BE2C (cell line): Measurements from ENCODE around the gene ATP2B1.

Experiments used
- DNase-seq: peaks from one replicate; pipeline ENCODE4 v3.0.0-alpha.2; 2020
- H3K27me3 ChIP-seq: fragments of 250-450 bp; sonication (Bioruptor Pico); 2 replicates; pipeline ENCODE4 v1.5.1; 2020; ENCODE audit warnings: mild to moderate bottlenecking
- H3K36me3 ChIP-seq: fragments of 250-450 bp; sonication (Bioruptor Pico); 2 replicates; pipeline ENCODE4 v1.5.1; 2020; ENCODE audit warnings: mild to moderate bottlenecking
- H3K4me1 ChIP-seq: fragments of 250-450 bp; sonication (Bioruptor Pico); 2 replicates; pipeline ENCODE4 v1.5.1; 2020
- H3K4me3 ChIP-seq: 2 replicates; pipeline ENCODE4 v1.5.1; 2011; ENCODE audit warnings: low read depth, low read length
- H3K9me3 ChIP-seq: fragments of 250-450 bp; sonication (Bioruptor Pico); 2 replicates; pipeline ENCODE4 v1.5.1; 2020
- TF ChIP-seq, protein P1 (sequence below): IDR thresholded peaks from 2 replicates; pipeline ENCODE4 v1.5.1; 2012; ENCODE audit warnings: mild to moderate bottlenecking, low read depth, low read length

The ATP2B1 gene

DNA sequence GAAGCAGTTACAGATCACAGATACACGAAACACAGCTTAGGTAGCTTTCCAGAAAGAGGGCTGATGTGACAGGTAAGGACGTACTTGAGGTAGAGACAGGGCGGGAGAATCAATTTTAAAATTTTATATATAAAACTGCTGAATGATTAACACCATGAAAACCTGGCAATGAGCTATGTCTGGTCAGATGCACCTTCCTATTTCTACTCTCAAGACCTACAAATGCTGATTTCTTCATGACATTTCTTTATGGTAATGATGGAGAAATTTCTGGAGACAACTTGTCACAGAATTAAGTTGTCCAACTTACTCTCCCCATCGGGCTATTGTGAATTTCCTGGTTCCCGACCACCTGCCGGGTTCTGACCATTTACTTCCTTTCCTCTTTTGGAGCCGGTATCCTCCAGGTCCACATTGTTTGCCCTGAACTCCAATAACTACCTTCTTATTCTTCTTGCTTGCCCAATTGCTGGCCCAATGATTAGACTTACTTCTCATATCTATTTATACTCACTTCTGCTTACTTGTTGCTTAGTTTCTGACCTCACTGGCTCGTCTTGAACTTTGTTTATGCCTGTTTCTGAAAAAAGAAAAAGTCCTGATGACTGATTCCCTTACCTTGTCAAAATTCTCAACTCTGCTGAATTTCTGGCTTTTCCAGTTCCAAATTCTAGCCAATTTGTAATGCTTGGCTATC is 12.8 kb upstream of the ATP2B1 start:
- Histone ChIP-seq H3K27me3 (no peaks in the 10 kb centered on the region), H3K9me3 (no peaks in the 10 kb centered on the region), H3K4me1 (no peaks in the 10 kb centered on the region), H3K36me3 (no peaks in the 10 kb centered on the region), H3K4me3 (no peak overlapping the region)
- TF ChIP-seq, protein P1, sequence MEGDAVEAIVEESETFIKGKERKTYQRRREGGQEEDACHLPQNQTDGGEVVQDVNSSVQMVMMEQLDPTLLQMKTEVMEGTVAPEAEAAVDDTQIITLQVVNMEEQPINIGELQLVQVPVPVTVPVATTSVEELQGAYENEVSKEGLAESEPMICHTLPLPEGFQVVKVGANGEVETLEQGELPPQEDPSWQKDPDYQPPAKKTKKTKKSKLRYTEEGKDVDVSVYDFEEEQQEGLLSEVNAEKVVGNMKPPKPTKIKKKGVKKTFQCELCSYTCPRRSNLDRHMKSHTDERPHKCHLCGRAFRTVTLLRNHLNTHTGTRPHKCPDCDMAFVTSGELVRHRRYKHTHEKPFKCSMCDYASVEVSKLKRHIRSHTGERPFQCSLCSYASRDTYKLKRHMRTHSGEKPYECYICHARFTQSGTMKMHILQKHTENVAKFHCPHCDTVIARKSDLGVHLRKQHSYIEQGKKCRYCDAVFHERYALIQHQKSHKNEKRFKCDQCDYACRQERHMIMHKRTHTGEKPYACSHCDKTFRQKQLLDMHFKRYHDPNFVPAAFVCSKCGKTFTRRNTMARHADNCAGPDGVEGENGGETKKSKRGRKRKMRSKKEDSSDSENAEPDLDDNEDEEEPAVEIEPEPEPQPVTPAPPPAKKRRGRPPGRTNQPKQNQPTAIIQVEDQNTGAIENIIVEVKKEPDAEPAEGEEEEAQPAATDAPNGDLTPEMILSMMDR = no peak
- DNase-seq = no peak

DNA sequence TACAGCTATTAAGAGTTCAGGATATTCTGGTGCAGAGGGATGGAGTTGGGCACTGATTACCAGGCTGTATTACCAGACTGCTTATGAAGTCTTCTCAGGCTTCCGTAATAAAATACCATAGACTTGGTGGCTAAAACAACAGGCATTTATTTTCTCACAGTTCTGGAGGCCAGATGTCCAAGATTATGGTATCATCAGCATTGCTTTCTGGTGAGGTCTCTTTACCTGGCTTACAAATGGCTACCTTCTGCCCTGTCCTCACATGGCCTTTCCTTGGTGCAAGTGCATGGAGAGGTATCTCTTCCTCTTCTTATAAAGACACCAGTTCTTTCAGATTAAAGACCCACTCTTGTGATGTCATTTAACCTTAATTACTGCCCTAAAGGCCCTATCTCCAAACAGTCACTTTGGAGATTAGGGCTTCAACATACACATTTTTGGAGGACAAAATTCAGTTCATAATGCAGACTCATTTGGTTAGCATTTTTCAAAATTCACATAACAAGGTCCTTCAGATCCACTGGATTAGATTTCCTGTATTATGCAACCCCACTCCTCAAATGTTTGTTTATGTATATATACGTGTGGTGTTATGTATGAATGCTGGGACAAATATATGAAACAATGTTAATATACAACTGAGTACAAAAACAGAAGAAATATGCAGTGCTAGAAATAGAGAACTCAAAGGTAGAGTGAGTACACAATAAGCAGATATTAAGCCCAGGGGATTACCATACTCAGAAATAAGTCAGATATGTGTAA is 9.3 kb upstream of the ATP2B1 start:
- Histone ChIP-seq H3K27me3 (no peaks in the 10 kb centered on the region), H3K9me3 (no peaks in the 10 kb centered on the region), H3K4me1 (no peaks in the 10 kb centered on the region), H3K4me3 (no peak overlapping the region), H3K36me3 (no peaks in the 10 kb centered on the region)
- TF ChIP-seq, protein P1 = no peak
- DNase-seq = no peak

DNA sequence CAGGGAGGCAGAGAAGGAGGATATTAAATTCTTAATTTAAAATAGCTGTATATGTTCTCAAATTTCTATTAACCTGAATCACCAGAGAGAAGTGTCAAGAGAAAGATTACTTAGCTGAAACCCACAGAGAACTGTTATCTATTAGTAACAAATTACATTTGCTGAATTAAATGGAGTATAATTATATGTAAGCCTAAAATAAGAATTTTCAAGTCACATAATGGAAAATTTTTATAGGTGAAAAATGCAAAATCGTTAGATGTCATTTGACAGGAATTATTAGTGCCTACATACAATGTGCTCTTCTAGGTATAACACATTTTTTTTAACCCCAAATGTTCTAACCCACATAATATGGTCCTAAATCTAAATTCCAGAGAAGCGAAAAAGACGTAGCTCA is 4.1 kb upstream of the ATP2B1 start:
- no peaks in the 10 kb centered on the region; the same call in 1 of the 2 replicates for H3K27me3 ChIP-seq
- no peaks in the 10 kb centered on the region for H3K9me3 ChIP-seq
- TF ChIP-seq, protein P1 = no peak
- DNase-seq = no peak
- H3K4me1 ChIP-seq = no peaks in the 10 kb centered on the region
- H3K4me3 ChIP-seq = no peak overlapping the region
- H3K36me3 ChIP-seq = no peaks in the 10 kb centered on the region; the same call in 1 of the 2 replicates

DNA sequence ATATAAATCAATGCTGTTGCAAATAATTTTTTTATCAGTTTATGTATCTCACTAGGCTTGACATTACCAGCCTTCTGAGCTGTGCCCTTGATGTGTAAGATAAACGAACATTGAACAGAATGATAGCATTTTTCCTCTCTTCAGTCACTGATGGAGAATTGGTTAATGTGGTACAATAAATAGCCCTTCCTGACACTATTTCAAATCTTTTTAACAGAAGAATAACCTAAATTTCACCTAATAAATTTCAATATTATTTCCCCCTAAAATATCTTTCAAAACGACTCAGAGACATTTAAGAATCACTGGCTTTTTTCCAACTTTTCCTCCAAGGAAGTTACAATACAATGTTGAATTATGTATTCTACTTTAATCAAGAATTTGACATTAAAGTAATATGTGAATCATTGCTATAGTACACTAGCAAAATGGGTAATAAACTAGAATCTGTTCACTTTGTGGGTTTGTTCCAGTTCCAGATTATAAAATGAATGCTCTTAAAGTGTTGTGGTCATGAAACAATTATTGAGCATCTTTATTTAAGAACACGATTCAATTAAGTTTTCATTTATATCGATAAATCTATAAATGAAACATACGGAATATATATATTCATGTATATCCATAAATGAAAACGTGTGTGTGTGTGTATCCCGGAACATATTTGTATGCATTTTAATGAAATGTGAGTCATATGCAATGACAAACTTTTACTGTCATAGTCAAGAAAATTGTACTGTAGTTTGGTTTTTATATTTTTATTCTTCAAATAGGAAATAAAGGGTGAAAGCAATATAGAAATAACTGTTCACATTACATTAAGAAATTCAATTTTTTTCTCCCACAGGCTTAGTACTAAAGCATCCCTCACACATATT is 2.5 kb upstream of the ATP2B1 start:
- Histone ChIP-seq H3K4me3 (no peak overlapping the region), H3K36me3 (no peaks in the 10 kb centered on the region; the same call in 1 of the 2 replicates), H3K4me1 (no peaks in the 10 kb centered on the region), H3K9me3 (no peaks in the 10 kb centered on the region), H3K27me3 (no peaks in the 10 kb centered on the region; the same call in 1 of the 2 replicates)
- DNase-seq = no peak
- TF ChIP-seq, protein P1 = no peak

DNA sequence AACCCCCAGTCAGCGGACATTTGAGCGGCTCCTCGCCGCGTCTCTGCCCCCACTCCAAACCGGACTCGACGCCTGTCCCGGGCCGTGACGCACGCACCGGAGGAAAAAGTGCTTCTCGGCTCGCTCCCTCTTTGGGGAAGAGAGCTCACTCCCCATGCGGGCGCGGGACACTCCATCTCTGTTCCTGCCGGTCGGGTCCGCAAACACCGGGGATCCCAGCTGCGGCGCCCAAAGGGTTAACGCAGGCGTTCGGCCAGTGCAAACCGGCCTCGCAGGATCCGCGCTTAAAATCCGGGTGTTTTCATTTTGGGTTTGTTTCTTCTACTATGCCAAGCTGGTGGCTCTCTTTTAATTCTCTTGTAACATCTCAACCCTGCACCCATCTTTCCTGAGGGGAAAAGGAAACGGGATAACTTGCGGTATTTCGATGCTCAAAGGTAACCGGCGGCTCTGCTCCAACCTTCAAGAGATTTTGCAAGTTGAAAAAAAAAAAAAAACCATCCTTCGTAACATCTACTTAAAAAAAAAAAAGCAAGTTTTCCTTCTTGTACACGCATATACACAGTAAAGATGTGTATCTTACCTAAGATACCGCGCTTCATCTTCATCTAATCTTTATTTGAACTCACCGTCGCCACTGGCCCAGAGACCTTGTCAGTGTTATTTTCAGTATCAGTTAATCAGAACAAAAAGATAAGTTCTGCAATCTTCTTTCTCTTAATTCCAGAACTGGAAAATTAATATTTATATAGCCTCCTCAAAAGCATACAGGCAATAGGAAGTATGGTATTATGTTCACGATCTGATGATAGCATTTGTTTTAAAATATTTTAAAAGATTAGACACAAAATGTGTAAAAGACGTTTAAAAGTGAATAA is 1.6 kb upstream of the ATP2B1 start:
- TF ChIP-seq, protein P1 = no peak
- H3K4me3 ChIP-seq = peak overlapping the region; percentile 85
- peak; percentile 52 for DNase-seq

More for the DNA sequence above, 1.6 kb upstream of the ATP2B1 start:
- H3K36me3 ChIP-seq = no peaks in the 10 kb centered on the region; the same call in 1 of the 2 replicates
- H3K27me3 ChIP-seq = no peaks in the 10 kb centered on the region; the same call in 1 of the 2 replicates
- no peaks in the 10 kb centered on the region for H3K4me1 ChIP-seq
- H3K9me3 ChIP-seq = no peaks in the 10 kb centered on the region
